Loucy (cell line): ENCODE measurements around the gene AFF2.

Experiments
- CTCF ChIP-seq: fragments of 200-600 bp; sonication (generic); conservative IDR thresholded peaks from 2 replicates; pipeline ENCODE4 v1.5.1; 2014; ENCODE audit warnings: mild to moderate bottlenecking, antibody characterized with exemption, low read length
- EZH2phosphoT487 ChIP-seq: fragments of 200-600 bp; IDR thresholded peaks from 2 replicates; pipeline ENCODE4 v1.6.1; 2018; ENCODE audit warnings: antibody characterized with exemption, mild to moderate bottlenecking, moderate library complexity, borderline replicate concordance

GRCh38 chrX:148555571-148556243, 55.3 kb downstream of the AFF2 start:
- no peak for TF ChIP-seq CTCF
- no peak for TF ChIP-seq EZH2phosphoT487
